Endothelial cell of umbilical vein (primary cell): ENCODE data around the gene SPRED1. TPM values are rescaled to one million over a fixed set of nuclear protein-coding genes. Genes with fewer than 3 reads are reported as not detected.

ENCODE experiments used
- BruUV-seq: library from RNA; stranded (reverse); fragments of 400-500 nt; replicated peaks from 2 replicates; lab custom pipeline; 2021; lab: Mats Ljungman, UMichigan
- CTCF ChIA-PET: fragments of 300-600, 350-600 bp; sonication (Branson Sonifier 250); formaldehyde crosslinking; loops from one replicate; lab custom pipeline; 2021; ENCODE audit warnings: antibody characterized with exemption, inconsistent platforms; lab: Charles Lee
- POLR2A ChIA-PET: fragments of 300-600, 350-600 bp; sonication (Branson Sonifier 250); formaldehyde crosslinking; loops from one replicate; lab custom pipeline; 2021; ENCODE audit warnings: antibody characterized with exemption, inconsistent platforms; lab: Charles Lee
- DNase-seq: peaks from one replicate; pipeline ENCODE4 v3.0.0-alpha.2; 2011; ENCODE audit warnings: low read depth, low spot score
- FAIRE-seq: peaks from 2 replicates; lab custom pipeline; 2011; peaks lifted over from hg19 to GRCh38; lab: Jason Lieb, UNC
- H2AFZ ChIP-seq: 2 replicates; pipeline ENCODE4 v1.6.0; 2012; ENCODE audit warnings: low read depth, low read length, control low read depth, inconsistent platforms
- H3K27ac ChIP-seq: 2 replicates; pipeline ENCODE4 v1.5.1; 2011; ENCODE audit warnings: low read depth, mild to moderate bottlenecking, control low read depth, low read length, moderate library complexity; ENCODE audit not compliant: insufficient read depth
- H3K27me3 ChIP-seq, 2 experiments: 2 replicates each; pipeline versions ENCODE4 v1.6.0 to v1.6.1; 2011; ENCODE audit warnings: low read length in 2 of 2, mixed read lengths in 1 of 2; ENCODE audit not compliant: control insufficient read depth in 2 of 2, insufficient read depth in 2 of 2
- H3K36me3 ChIP-seq, 2 experiments: 2 replicates in 1 of 2; 3 replicates in 1 of 2; pipeline ENCODE4 v1.5.1; 2011; ENCODE audit warnings: low read length in 2 of 2, mild to moderate bottlenecking in 1 of 2, moderate library complexity in 1 of 2; ENCODE audit not compliant: control insufficient read depth in 2 of 2, insufficient read depth in 2 of 2; ENCODE audit errors: extremely low read depth in 1 of 2
- H3K4me1 ChIP-seq: 3 replicates; pipeline ENCODE4 v1.5.1; 2011; ENCODE audit warnings: mild to moderate bottlenecking, low read length; ENCODE audit not compliant: control insufficient read depth, insufficient read depth; ENCODE audit errors: extremely low read depth
- H3K4me2 ChIP-seq: 2 replicates; pipeline ENCODE4 v1.6.1; 2011; ENCODE audit warnings: low read length, control low read depth, mixed read lengths; ENCODE audit not compliant: insufficient read depth
- H3K4me3 ChIP-seq, 3 experiments: fragments of 200-600 bp in 1 of 3; sonication (generic), shearing (Covaris generic) in 1 of 3; replicated peaks in 1 of 3; 2 replicates each; pipeline ENCODE4 v1.5.1; 2011 to 2016; ENCODE audit warnings: control low read depth in 3 of 3, low read length in 3 of 3, mild to moderate bottlenecking in 2 of 3, inconsistent platforms in 1 of 3, low read depth in 1 of 3, moderate library complexity in 1 of 3; ENCODE audit not compliant: insufficient read depth in 1 of 3
- H3K79me2 ChIP-seq: 2 replicates; pipeline ENCODE4 v1.6.0; 2012; ENCODE audit warnings: low read length, inconsistent platforms; ENCODE audit not compliant: control insufficient read depth, insufficient read depth
- H3K9ac ChIP-seq: replicated peaks from 2 replicates; pipeline ENCODE3; 2011; ENCODE audit warnings: low read length, control low read depth; ENCODE audit not compliant: insufficient read depth; ENCODE audit errors: extremely low read depth
- H3K9me1 ChIP-seq: replicated peaks from 3 replicates; pipeline ENCODE4 v1.6.0; 2011; ENCODE audit warnings: mild to moderate bottlenecking, low read length; ENCODE audit not compliant: control insufficient read depth, insufficient read depth; ENCODE audit errors: extremely low read depth
- H3K9me3 ChIP-seq: replicated peaks from 2 replicates; pipeline ENCODE4 v1.5.1; 2012; ENCODE audit warnings: low read length, inconsistent platforms; ENCODE audit not compliant: control insufficient read depth, insufficient read depth
- H4K20me1 ChIP-seq: replicated peaks from 2 replicates; pipeline ENCODE3; 2011; ENCODE audit warnings: mild to moderate bottlenecking, low read length; ENCODE audit not compliant: control insufficient read depth, insufficient read depth; ENCODE audit errors: extremely low read depth
- EZH2 ChIP-seq: IDR thresholded peaks from 2 replicates; pipeline ENCODE4 v1.6.1; 2012; ENCODE audit warnings: borderline replicate concordance, low read depth, mild to moderate bottlenecking, moderate library complexity, low read length, inconsistent platforms; ENCODE audit not compliant: severe bottlenecking
- FOS ChIP-seq: IDR thresholded peaks from 2 replicates; pipeline ENCODE4 v1.6.1; 2011; ENCODE audit warnings: mild to moderate bottlenecking, low read length, moderate library complexity, borderline replicate concordance; ENCODE audit not compliant: insufficient read depth
- GATA2 ChIP-seq: IDR thresholded peaks from 2 replicates; pipeline ENCODE4 v1.7.0; 2011; ENCODE audit warnings: low read depth, mild to moderate bottlenecking, moderate library complexity, mixed read lengths, low read length; ENCODE audit not compliant: insufficient read length, insufficient read depth
- JUN ChIP-seq: IDR thresholded peaks from 2 replicates; pipeline ENCODE4 v1.6.1; 2011; ENCODE audit warnings: borderline replicate concordance, low read depth; ENCODE audit not compliant: insufficient read length, insufficient read depth
- MYC ChIP-seq: IDR thresholded peaks from one replicate; pipeline ENCODE4 v1.6.1; 2011; ENCODE audit warnings: mild to moderate bottlenecking, low read depth, low read length
- POLR2A ChIP-seq: IDR thresholded peaks from 2 replicates; pipeline ENCODE4 v1.6.1; 2012; ENCODE audit warnings: low read depth, mild to moderate bottlenecking, control low read depth, low read length
- POLR2AphosphoS5 ChIP-seq: IDR thresholded peaks from 2 replicates; pipeline ENCODE4 v1.6.1; 2012; ENCODE audit warnings: low read depth, mild to moderate bottlenecking, control low read depth, low read length, moderate library complexity; ENCODE audit not compliant: insufficient read depth
- dilution Hi-C: fragments of 300-500 bp; cut with MboI; formaldehyde crosslinking; loops from one replicate; pipeline ENCODE4 v1.15.0; 2019; ENCODE audit warnings: low sequenced_read_pairs; ENCODE audit not compliant: extremely low pct_ligation_motif_present
- intact Hi-C: fragments of 100-400 bp; cut with micrococcal nuclease; formaldehyde crosslinking; loops from one replicate; pipeline ENCODE4 v1.10.0; 2022
- polyA plus RNA-seq, 4 experiments: library from polyadenylated mRNA; depleted of rRNA in 3 of 4; stranded (reverse) in 3 of 4; unstranded in 1 of 4; fragments of >200 nt; gene quantifications; 2 replicates each; pipeline versions ENCODE4 v1.2.1 to v1.2.3, GENCODE V29; 2011 to 2012; ENCODE audit warnings: missing spikeins in 1 of 4
- total RNA-seq: library from RNA; stranded (reverse); gene quantifications from 2 replicates; pipeline ENCODE4 v1.2.3, GENCODE V29; 2021
- TF ChIP-seq, protein P1 (sequence below): IDR thresholded peaks from 2 replicates; pipeline ENCODE4 v1.6.1; 2011; ENCODE audit not compliant: insufficient read depth, insufficient read length
- TF ChIP-seq, protein P2 (sequence below), 2 donors: IDR thresholded peaks; 1 replicate in 1 of 2; 2 replicates in 1 of 2; pipeline ENCODE4 v1.5.1; 2011; ENCODE audit warnings: low read length in 2 of 2, mild to moderate bottlenecking in 2 of 2, moderate library complexity in 2 of 2, control low read depth in 1 of 2, inconsistent platforms in 1 of 2, low read depth in 1 of 2; ENCODE audit not compliant: insufficient read depth in 1 of 2; ENCODE audit errors: extremely low read depth in 1 of 2

Gene SPRED1
- total and polyA plus RNA-seq, 2 donors (not counting 3 experiments of a cell fraction or from before 2014, with no cell fraction given) = 1.3 to 10.7 TPM

DNA sequence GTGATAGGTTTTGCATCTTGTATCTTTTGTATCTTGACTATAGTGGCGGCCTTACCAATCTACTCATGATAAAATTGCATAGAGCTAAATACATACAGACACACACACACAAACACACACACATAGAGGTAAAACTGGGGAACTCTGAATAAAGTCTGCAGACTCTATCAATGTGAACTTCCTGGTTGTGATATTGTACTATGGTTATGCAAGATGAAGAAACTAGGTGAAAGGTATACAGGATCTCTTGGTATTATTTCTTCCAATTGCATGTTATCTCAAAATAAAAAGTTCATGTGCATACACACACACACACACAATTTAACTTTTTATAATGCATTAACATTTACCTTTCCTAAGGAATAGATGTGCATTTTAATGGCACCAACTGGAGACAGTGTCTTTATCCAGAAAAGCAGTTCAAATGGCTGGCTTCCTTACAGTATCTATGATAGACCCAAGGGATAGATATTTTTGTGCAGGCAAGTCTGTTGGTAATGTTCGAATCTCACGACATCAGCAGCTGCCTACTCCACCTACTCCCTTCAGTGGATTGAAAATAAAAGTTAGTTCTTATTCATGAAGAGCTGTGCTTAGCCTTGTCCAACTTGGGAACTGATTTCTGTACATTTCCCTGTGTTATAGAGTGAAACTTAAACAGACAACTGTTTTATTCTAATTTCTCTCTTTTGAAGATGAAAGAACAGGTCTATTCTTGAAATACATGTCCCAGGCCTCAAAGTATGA lies 46.9 kb upstream of the SPRED1 start:
- Histone ChIP-seq H3K4me2 (no peak overlapping the region), H3K36me3 (no peaks in the 10 kb centered on the region), H2AFZ (no peak overlapping the region), H3K27me3 (peaks cover 36 to 52% of the 10 kb centered on the region in 2 experiments), H3K4me1 (peaks cover 4% of the 10 kb centered on the region), H3K79me2 (no peaks in the 10 kb centered on the region), H3K9me1 (no peaks in the 10 kb centered on the region), H3K27ac (no peak overlapping the region), H3K4me3 (no peak overlapping the region), H4K20me1 (no peaks in the 10 kb centered on the region), H3K9ac (no peak overlapping the region), H3K9me3 (no peaks in the 10 kb centered on the region)
- no peak for FAIRE-seq
- dilution Hi-C loops = no loop called here
- ChIA-PET POLR2A (no interaction called here), CTCF (interaction anchor here (1.2 to 1.8 kb wide), 3 partner anchors 8 to 13 kb away, joined by 3 to 4 read pairs (median 4); no protein-coding TSS in a partner anchor)
- BruUV-seq = no TSS peak
- intact Hi-C loops = no loop called here
- no peak for DNase-seq
- TF ChIP-seq, protein P1, sequence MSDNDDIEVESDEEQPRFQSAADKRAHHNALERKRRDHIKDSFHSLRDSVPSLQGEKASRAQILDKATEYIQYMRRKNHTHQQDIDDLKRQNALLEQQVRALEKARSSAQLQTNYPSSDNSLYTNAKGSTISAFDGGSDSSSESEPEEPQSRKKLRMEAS = no peak
- TF ChIP-seq POLR2AphosphoS5 = no peak
- TF ChIP-seq JUN = no peak
- TF ChIP-seq EZH2 = no peak
- TF ChIP-seq POLR2A = no peak
- TF ChIP-seq MYC = no peak
- no peak for TF ChIP-seq GATA2
- TF ChIP-seq, protein P2, sequence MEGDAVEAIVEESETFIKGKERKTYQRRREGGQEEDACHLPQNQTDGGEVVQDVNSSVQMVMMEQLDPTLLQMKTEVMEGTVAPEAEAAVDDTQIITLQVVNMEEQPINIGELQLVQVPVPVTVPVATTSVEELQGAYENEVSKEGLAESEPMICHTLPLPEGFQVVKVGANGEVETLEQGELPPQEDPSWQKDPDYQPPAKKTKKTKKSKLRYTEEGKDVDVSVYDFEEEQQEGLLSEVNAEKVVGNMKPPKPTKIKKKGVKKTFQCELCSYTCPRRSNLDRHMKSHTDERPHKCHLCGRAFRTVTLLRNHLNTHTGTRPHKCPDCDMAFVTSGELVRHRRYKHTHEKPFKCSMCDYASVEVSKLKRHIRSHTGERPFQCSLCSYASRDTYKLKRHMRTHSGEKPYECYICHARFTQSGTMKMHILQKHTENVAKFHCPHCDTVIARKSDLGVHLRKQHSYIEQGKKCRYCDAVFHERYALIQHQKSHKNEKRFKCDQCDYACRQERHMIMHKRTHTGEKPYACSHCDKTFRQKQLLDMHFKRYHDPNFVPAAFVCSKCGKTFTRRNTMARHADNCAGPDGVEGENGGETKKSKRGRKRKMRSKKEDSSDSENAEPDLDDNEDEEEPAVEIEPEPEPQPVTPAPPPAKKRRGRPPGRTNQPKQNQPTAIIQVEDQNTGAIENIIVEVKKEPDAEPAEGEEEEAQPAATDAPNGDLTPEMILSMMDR (IDR thresholded peaks at IDR 0.05; ENCODE audit: extremely low read depth in 1 of 2, insufficient read depth in 1 of 2, low read depth in 1 of 2, low read length in 2 of 2) = no peak
- TF ChIP-seq FOS = no peak
